A673 (cell line): ENCODE data around the gene GAPVD1. TPM values are rescaled to one million over a fixed set of nuclear protein-coding genes. Genes with fewer than 3 reads are reported as not detected.

ENCODE experiments used
- BruUV-seq: library from RNA; stranded (reverse); fragments of 400-500 nt; replicated peaks from 2 replicates; lab custom pipeline; 2021; lab: Mats Ljungman, UMichigan
- CTCF ChIA-PET: fragments of 300-600 bp; sonication (Branson Sonifier 250); formaldehyde crosslinking; loops from one replicate; lab custom pipeline; 2022; ENCODE audit warnings: antibody characterized with exemption; lab: Charles Lee
- POLR2A ChIA-PET: fragments of 300-600 bp; sonication (Branson Sonifier 250); formaldehyde crosslinking; loops from one replicate; lab custom pipeline; 2022; ENCODE audit warnings: antibody characterized with exemption; ENCODE audit not compliant: low non-redundant PET; lab: Charles Lee
- DNase-seq: peaks from one replicate; pipeline ENCODE4 v3.0.0-alpha.2; 2015; ENCODE audit warnings: low spot score
- H3K27ac ChIP-seq: fragments of 200-600 bp; sonication (generic); 2 replicates; pipeline ENCODE4 v1.5.1; 2016; ENCODE audit warnings: mixed run types, low read depth, mild to moderate bottlenecking, mixed read lengths, antibody characterized with exemption, low read length; ENCODE audit not compliant: poor library complexity, severe bottlenecking
- H3K27me3 ChIP-seq: fragments of 200-600 bp; sonication (generic); replicated peaks from 2 replicates; pipeline ENCODE4 v1.6.1; 2017; ENCODE audit warnings: mixed run types, low read depth, mild to moderate bottlenecking, mixed read lengths, antibody characterized with exemption, low read length; ENCODE audit not compliant: insufficient read depth, poor library complexity
- H3K36me3 ChIP-seq: fragments of 200-600 bp; sonication (generic); 2 replicates; pipeline ENCODE4 v1.6.1; 2016; ENCODE audit warnings: mixed run types, mild to moderate bottlenecking, mixed read lengths, antibody characterized with exemption, low read length; ENCODE audit not compliant: insufficient read depth, poor library complexity, severe bottlenecking
- H3K4me1 ChIP-seq: fragments of 200-600 bp; sonication (generic); 2 replicates; pipeline ENCODE4 v1.6.1; 2017; ENCODE audit warnings: mixed run types, mild to moderate bottlenecking, mixed read lengths, antibody characterized with exemption, low read length; ENCODE audit not compliant: insufficient read depth, poor library complexity, severe bottlenecking
- H3K4me3 ChIP-seq: fragments of 200-600 bp; sonication (generic); 2 replicates; pipeline ENCODE4 v1.5.1; 2016; ENCODE audit warnings: low read depth, mixed run types, mild to moderate bottlenecking, mixed read lengths, low read length; ENCODE audit not compliant: poor library complexity, severe bottlenecking
- H3K9me3 ChIP-seq: fragments of 200-600 bp; sonication (generic); 2 replicates; pipeline ENCODE4 v1.6.1; 2016; ENCODE audit warnings: mixed run types, low read depth, mild to moderate bottlenecking, mixed read lengths, antibody characterized with exemption, low read length; ENCODE audit not compliant: poor library complexity, severe bottlenecking
- CTCF ChIP-seq: fragments of 300-800, 200-600 bp; sonication (generic); conservative IDR thresholded peaks from 2 replicates; pipeline ENCODE4 v1.5.1; 2017; ENCODE audit warnings: low read depth, mild to moderate bottlenecking, antibody characterized with exemption, low read length, moderate library complexity, mixed read lengths
- EZH2 ChIP-seq: fragments of 200-600 bp; sonication (generic); IDR thresholded peaks from 2 replicates; pipeline ENCODE4 v1.6.1; 2017; ENCODE audit warnings: borderline replicate concordance, low read depth, mild to moderate bottlenecking, mixed read lengths, antibody characterized with exemption, low read length; ENCODE audit not compliant: poor library complexity, severe bottlenecking
- intact Hi-C: fragments of 100-400 bp; cut with micrococcal nuclease; formaldehyde crosslinking; loops from one replicate; pipeline ENCODE4 v1.10.0; 2022; ENCODE audit not compliant: unreplicated experiment
- total RNA-seq: library from RNA; stranded (reverse); gene quantifications from 2 replicates; pipeline ENCODE4 v1.2.3, GENCODE V29; 2021

Gene GAPVD1
- total RNA-seq, 1 experiment from 2014 or later: 55.3 TPM

- intact Hi-C loops: no loop called here
- no peak for DNase-seq
- no peak overlapping the region for H3K4me3 ChIP-seq
- no peak overlapping the region for H3K27ac ChIP-seq
- ChIA-PET CTCF (interaction anchor here (0.6 kb wide), 1 partner anchor 384 kb away, joined by 4 read pairs; no protein-coding TSS in a partner anchor), POLR2A (no interaction called here)
- no TSS peak for BruUV-seq
- H3K9me3 ChIP-seq: peaks cover 5% of the 10 kb centered on the region
- TF ChIP-seq EZH2: no peak
- no peak for TF ChIP-seq CTCF
- no peaks in the 10 kb centered on the region for H3K4me1 ChIP-seq
- no peaks in the 10 kb centered on the region for H3K27me3 ChIP-seq
- peaks cover 32% of the 10 kb centered on the region for H3K36me3 ChIP-seq
These were observed 59.9 kb downstream of the GAPVD1 start for GRCh38 chr9:125321496-125321895.

GRCh38 chr9:125323615-125324014 lies 62.0 kb downstream of the GAPVD1 start:
- H3K4me1 ChIP-seq: no peaks in the 10 kb centered on the region
- H3K27me3 ChIP-seq: no peaks in the 10 kb centered on the region
- H3K27ac ChIP-seq: no peak overlapping the region
- H3K9me3 ChIP-seq: no peaks in the 10 kb centered on the region
- ChIA-PET POLR2A (no interaction called here), CTCF (no interaction called here)
- DNase-seq: no peak
- no TSS peak for BruUV-seq
- H3K36me3 ChIP-seq: peaks cover 28% of the 10 kb centered on the region
- H3K4me3 ChIP-seq: no peak overlapping the region
- TF ChIP-seq CTCF (no peak), EZH2 (no peak)
- intact Hi-C loops: no loop called here

GRCh38 chr9:125325826-125326225 lies 64.2 kb downstream of the GAPVD1 start:
- TF ChIP-seq CTCF: no peak
- TF ChIP-seq EZH2: no peak
- Histone ChIP-seq H3K4me1 (no peaks in the 10 kb centered on the region), H3K9me3 (no peaks in the 10 kb centered on the region), H3K27ac (no peak overlapping the region), H3K27me3 (no peaks in the 10 kb centered on the region), H3K4me3 (no peak overlapping the region), H3K36me3 (peaks cover 27% of the 10 kb centered on the region)
- intact Hi-C loops: no loop called here
- POLR2A ChIA-PET: no interaction called here
- BruUV-seq: no TSS peak
- CTCF ChIA-PET: no interaction called here
- DNase-seq: no peak
